Measurements from ENCODE around the gene DDRGK1.

GRCh38 chr20:3163099-3164042 is 41.1 kb downstream of the DDRGK1 start:
- TF ChIP-seq HOXA7 (CRISPR knock-in tag; IDR thresholded peaks at IDR 0.05): no peak
- no peak for TF ChIP-seq CTCF (IDR thresholded peaks at IDR 0.05)
- TF ChIP-seq RFX5 (IDR thresholded peaks at IDR 0.05): no peak
- no peak for TF ChIP-seq SMC3 (IDR thresholded peaks at IDR 0.05)
- TF ChIP-seq CHD2 (IDR thresholded peaks at IDR 0.05; ENCODE audit: low read length, partially characterized antibody): no peak
- TF ChIP-seq MAX (IDR thresholded peaks at IDR 0.05): no peak
